Caco-2 (cell line): ENCODE measurements around the gene TCERG1. TPM values are rescaled to one million over a fixed set of nuclear protein-coding genes. Genes with fewer than 3 reads are reported as not detected.

Source experiments
- BruUV-seq: library from RNA; stranded (reverse); fragments of 400-500 nt; replicated peaks from 2 replicates; lab custom pipeline; 2021; lab: Mats Ljungman, UMichigan
- CTCF ChIA-PET: fragments of 300-600 bp; sonication (Branson Sonifier 250); formaldehyde crosslinking; loops from one replicate; lab custom pipeline; 2022; ENCODE audit warnings: antibody characterized with exemption; lab: Charles Lee
- POLR2A ChIA-PET: fragments of 300-600 bp; sonication (Branson Sonifier 250); formaldehyde crosslinking; loops from one replicate; lab custom pipeline; 2022; ENCODE audit warnings: antibody characterized with exemption; lab: Charles Lee
- DNase-seq, 2 experiments: peaks; one replicate each; pipeline versions ENCODE4 v3.0.0 to v3.0.0-alpha.2; 2020 to 2022
- H3K27me3 ChIP-seq: replicated peaks from 2 replicates; pipeline ENCODE4 v1.6.0; 2011; ENCODE audit warnings: low read length; ENCODE audit not compliant: control insufficient read depth, insufficient read depth
- H3K36me3 ChIP-seq: 2 replicates; pipeline ENCODE4 v1.5.1; 2011; ENCODE audit warnings: low read length; ENCODE audit not compliant: control insufficient read depth, insufficient read depth
- H3K4me1 ChIP-seq: fragments of 250-450 bp; sonication (Bioruptor Pico); 2 replicates; pipeline ENCODE4 v1.5.1; 2020; ENCODE audit warnings: mild to moderate bottlenecking
- H3K4me3 ChIP-seq: 2 replicates; pipeline ENCODE4 v1.5.1; 2011; ENCODE audit warnings: low read depth, mild to moderate bottlenecking, control low read depth, low read length
- H3K9me3 ChIP-seq: fragments of 250-450 bp; sonication (Bioruptor Pico); 2 replicates; pipeline ENCODE4 v1.5.1; 2020; ENCODE audit warnings: mild to moderate bottlenecking, moderate library complexity
- H3K27ac Mint-ChIP-seq: one replicate; pipeline ENCODE4 v1.8.0; 2022; ENCODE audit warnings: mixed read lengths; ENCODE audit not compliant: unreplicated experiment
- H3K27me3 Mint-ChIP-seq: one replicate; pipeline ENCODE4 v1.8.0; 2022; ENCODE audit warnings: mixed read lengths; ENCODE audit not compliant: insufficient read depth, unreplicated experiment
- H3K36me3 Mint-ChIP-seq: one replicate; pipeline ENCODE4 v1.8.0; 2022; ENCODE audit warnings: mild to moderate bottlenecking, mixed read lengths; ENCODE audit not compliant: insufficient read depth, unreplicated experiment
- H3K4me1 Mint-ChIP-seq: one replicate; pipeline ENCODE4 v1.8.0; 2022; ENCODE audit warnings: low read depth, mixed read lengths; ENCODE audit not compliant: unreplicated experiment
- H3K4me3 Mint-ChIP-seq: one replicate; pipeline ENCODE4 v1.8.0; 2022; ENCODE audit warnings: mild to moderate bottlenecking, moderate library complexity, mixed read lengths; ENCODE audit not compliant: unreplicated experiment
- H3K9me3 Mint-ChIP-seq: one replicate; pipeline ENCODE4 v1.8.0; 2022; ENCODE audit warnings: mixed read lengths; ENCODE audit not compliant: unreplicated experiment
- intact Hi-C: fragments of 100-400 bp; cut with micrococcal nuclease; formaldehyde crosslinking; loops from one replicate; pipeline ENCODE4 v1.10.0; 2022; ENCODE audit not compliant: unreplicated experiment
- total RNA-seq: library from RNA; stranded (reverse); gene quantifications from 2 replicates; pipeline ENCODE4 v1.2.3, GENCODE V29; 2022
- TF ChIP-seq, protein P1 (sequence below), 2 experiments: fragments of 200-600 bp in 1 of 2; IDR thresholded peaks; 1 replicate in 1 of 2; 2 replicates in 1 of 2; pipeline versions ENCODE4 v1.5.1 to v1.8.0; 2011 to 2022; ENCODE audit warnings: antibody characterized with exemption in 1 of 2, control low read depth in 1 of 2, inconsistent platforms in 1 of 2, low read depth in 1 of 2, low read length in 1 of 2, mild to moderate bottlenecking in 1 of 2, moderate library complexity in 1 of 2; ENCODE audit not compliant: insufficient read depth in 1 of 2, severe bottlenecking in 1 of 2, unreplicated experiment in 1 of 2

Gene TCERG1
- total RNA-seq, 1 experiment from 2014 or later, result 97.1 TPM

DNA sequence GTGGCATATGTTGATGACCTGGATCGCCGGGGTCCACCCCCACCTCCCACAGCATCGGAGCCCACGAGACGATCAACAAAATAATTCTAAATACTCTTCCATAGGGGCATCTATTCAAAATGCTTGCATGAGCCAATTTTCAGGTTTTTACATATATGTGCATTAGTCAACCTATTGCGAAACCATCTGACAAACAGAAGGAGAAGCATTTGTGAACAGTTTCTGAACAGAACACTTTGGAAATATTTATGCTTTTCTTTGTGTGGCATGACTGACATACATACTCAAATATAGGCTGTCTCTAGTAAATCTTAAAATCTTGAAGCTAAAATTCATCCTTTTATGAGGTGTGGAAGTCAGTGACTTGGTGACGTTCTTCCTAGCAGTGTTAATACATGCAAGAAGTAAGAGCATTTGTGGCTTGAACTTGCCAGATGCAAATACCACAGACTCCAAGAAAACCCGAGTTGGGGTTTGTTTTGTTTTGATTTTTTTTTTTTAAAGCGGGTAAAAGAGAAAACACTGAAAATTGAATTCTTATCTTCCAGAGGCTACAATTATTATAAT lies 63.5 kb downstream of the TCERG1 start:
- Mint-ChIP-seq H3K4me3 (no peak overlapping the region), H3K9me3 (no peaks in the 10 kb centered on the region), H3K36me3 (peaks cover 75% of the 10 kb centered on the region), H3K4me1 (peaks cover 5% of the 10 kb centered on the region), H3K27ac (no peak overlapping the region), H3K27me3 (no peaks in the 10 kb centered on the region)
- POLR2A ChIA-PET, result no interaction called here
- Histone ChIP-seq H3K4me3 (no peak overlapping the region), H3K9me3 (no peaks in the 10 kb centered on the region), H3K36me3 (peaks cover 2% of the 10 kb centered on the region; the same call in 1 of the 2 replicates), H3K27me3 (no peaks in the 10 kb centered on the region), H3K4me1 (0 out of 2 replicates have a peak, but pooled peaks cover 5% of the 10 kb centered on the region)
- CTCF ChIA-PET, result no interaction called here
- intact Hi-C loops, result no loop called here
- TF ChIP-seq, protein P1, sequence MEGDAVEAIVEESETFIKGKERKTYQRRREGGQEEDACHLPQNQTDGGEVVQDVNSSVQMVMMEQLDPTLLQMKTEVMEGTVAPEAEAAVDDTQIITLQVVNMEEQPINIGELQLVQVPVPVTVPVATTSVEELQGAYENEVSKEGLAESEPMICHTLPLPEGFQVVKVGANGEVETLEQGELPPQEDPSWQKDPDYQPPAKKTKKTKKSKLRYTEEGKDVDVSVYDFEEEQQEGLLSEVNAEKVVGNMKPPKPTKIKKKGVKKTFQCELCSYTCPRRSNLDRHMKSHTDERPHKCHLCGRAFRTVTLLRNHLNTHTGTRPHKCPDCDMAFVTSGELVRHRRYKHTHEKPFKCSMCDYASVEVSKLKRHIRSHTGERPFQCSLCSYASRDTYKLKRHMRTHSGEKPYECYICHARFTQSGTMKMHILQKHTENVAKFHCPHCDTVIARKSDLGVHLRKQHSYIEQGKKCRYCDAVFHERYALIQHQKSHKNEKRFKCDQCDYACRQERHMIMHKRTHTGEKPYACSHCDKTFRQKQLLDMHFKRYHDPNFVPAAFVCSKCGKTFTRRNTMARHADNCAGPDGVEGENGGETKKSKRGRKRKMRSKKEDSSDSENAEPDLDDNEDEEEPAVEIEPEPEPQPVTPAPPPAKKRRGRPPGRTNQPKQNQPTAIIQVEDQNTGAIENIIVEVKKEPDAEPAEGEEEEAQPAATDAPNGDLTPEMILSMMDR (IDR thresholded peaks at IDR 0.05; ENCODE audit: insufficient read depth in 1 of 2, low read depth in 1 of 2, low read length in 1 of 2, severe bottlenecking in 1 of 2, unreplicated experiment in 1 of 2), result no peak
- TSS peak; percentile 68 for BruUV-seq
- no peak for DNase-seq

DNA sequence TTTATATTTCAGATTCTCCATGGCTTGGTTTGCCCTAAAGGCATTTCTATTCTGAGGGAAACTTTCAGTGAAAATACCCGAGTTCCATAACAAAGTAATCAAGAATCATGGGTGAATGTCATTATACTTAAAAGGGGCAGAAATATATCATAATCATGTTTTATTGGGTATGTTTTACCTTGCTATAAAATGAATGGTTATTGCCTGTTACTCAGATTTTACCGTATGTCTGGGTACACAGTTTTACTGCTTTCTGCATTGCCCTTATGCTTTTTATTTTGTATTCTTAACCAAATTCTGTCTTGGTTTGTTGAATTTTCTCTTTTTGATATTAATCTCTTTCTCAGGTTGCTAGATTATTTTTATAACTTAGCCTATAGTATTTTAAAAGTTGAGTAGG lies 66.3 kb downstream of the TCERG1 start:
- Histone ChIP-seq H3K4me1 (no peaks in the 10 kb centered on the region), H3K4me3 (no peak overlapping the region), H3K9me3 (no peaks in the 10 kb centered on the region), H3K36me3 (no peaks in the 10 kb centered on the region; the same call in 1 of the 2 replicates), H3K27me3 (no peaks in the 10 kb centered on the region)
- no peak overlapping the region for H3K27ac Mint-ChIP-seq
- no peak for DNase-seq
- no TSS peak for BruUV-seq
- ChIA-PET POLR2A (no interaction called here), CTCF (no interaction called here)
- no peaks in the 10 kb centered on the region for H3K9me3 Mint-ChIP-seq
- TF ChIP-seq, protein P1 (IDR thresholded peaks at IDR 0.05; ENCODE audit: insufficient read depth in 1 of 2, low read depth in 1 of 2, low read length in 1 of 2, severe bottlenecking in 1 of 2, unreplicated experiment in 1 of 2), result no peak
- no peak overlapping the region for H3K4me3 Mint-ChIP-seq
- H3K36me3 Mint-ChIP-seq, result peaks cover 70% of the 10 kb centered on the region
- H3K27me3 Mint-ChIP-seq, result no peaks in the 10 kb centered on the region
- H3K4me1 Mint-ChIP-seq, result no peaks in the 10 kb centered on the region
- intact Hi-C loops, result no loop called here

DNA sequence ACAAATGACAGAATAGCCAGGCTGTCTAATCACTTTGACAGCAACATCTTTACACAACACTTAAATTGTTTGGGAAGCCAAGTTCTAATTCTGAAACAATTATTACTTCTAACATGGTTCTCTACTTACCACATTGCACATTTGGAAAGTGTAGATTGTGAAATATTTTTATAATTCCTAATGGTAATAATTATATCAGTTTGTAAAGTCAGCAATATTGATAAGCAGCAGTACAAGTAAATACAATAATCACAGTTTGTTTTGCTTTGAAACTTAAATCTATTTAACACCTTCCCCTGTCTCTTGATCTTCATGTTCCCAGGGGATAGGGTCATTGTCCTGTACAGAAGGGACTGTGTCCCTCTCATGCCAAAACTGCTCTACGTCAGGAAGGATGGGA lies 67.4 kb downstream of the TCERG1 start:
- CTCF ChIA-PET, result interaction anchor here (0.9 kb wide), 1 partner anchor 68 kb away, joined by 3 read pairs; no protein-coding TSS in a partner anchor
- Mint-ChIP-seq H3K27me3 (no peaks in the 10 kb centered on the region), H3K27ac (no peak overlapping the region), H3K9me3 (no peaks in the 10 kb centered on the region), H3K4me3 (no peak overlapping the region), H3K4me1 (no peaks in the 10 kb centered on the region), H3K36me3 (peaks cover 64% of the 10 kb centered on the region)
- TF ChIP-seq, protein P1 (IDR thresholded peaks at IDR 0.05; ENCODE audit: insufficient read depth in 1 of 2, low read depth in 1 of 2, low read length in 1 of 2, severe bottlenecking in 1 of 2, unreplicated experiment in 1 of 2), result no peak
- BruUV-seq, result no TSS peak
- no peak for DNase-seq
- Histone ChIP-seq H3K4me3 (no peak overlapping the region), H3K36me3 (no peaks in the 10 kb centered on the region; the same call in 1 of the 2 replicates), H3K9me3 (no peaks in the 10 kb centered on the region), H3K27me3 (no peaks in the 10 kb centered on the region), H3K4me1 (no peaks in the 10 kb centered on the region)
- intact Hi-C loops, result no loop called here
- POLR2A ChIA-PET, result no interaction called here
